ENCODE measurements around the gene DENND4C.
"Not testable (repeated sequence)": the region's sequence is repeated elsewhere in the genome, so short reads cannot be mapped to it uniquely, and the experiment has no call there.

DNA sequence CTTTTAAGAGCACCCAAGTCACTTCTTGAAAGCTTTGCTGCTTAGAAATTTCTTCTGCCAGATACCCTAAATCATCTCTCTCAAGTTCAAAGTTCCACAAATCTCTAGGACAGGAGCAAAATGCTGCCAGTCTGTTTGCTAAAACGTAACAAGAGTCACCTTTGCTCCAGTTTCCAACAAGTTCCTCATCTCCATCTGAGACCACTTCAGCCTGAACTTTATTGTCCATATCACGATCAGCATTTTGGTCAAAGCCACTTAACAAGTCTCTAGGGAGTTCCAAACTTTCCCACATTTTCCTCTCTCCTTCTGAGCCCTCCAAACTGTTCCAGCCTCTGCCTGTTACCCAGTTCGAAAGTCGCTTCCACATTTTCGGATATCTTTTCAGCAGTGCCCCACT, 21.1 kb downstream of the DENND4C start:
- TF ChIP-seq, protein P1, sequence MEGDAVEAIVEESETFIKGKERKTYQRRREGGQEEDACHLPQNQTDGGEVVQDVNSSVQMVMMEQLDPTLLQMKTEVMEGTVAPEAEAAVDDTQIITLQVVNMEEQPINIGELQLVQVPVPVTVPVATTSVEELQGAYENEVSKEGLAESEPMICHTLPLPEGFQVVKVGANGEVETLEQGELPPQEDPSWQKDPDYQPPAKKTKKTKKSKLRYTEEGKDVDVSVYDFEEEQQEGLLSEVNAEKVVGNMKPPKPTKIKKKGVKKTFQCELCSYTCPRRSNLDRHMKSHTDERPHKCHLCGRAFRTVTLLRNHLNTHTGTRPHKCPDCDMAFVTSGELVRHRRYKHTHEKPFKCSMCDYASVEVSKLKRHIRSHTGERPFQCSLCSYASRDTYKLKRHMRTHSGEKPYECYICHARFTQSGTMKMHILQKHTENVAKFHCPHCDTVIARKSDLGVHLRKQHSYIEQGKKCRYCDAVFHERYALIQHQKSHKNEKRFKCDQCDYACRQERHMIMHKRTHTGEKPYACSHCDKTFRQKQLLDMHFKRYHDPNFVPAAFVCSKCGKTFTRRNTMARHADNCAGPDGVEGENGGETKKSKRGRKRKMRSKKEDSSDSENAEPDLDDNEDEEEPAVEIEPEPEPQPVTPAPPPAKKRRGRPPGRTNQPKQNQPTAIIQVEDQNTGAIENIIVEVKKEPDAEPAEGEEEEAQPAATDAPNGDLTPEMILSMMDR (IDR thresholded peaks at IDR 0.05) = not testable (repeated sequence)
- TF ChIP-seq POLR2A (IDR thresholded peaks at IDR 0.05); POLR2AphosphoS5 (IDR thresholded peaks at IDR 0.05; ENCODE audit: insufficient read depth in 1 of 2, low read depth in 1 of 2): not testable (repeated sequence)

Measured in vagina (tissue), 2 donors.